ENCODE measurements around the gene RTL1. TPM values are rescaled to one million over a fixed set of nuclear protein-coding genes. Genes with fewer than 3 reads are reported as not detected.

The RTL1 gene
- total and polyA plus RNA-seq, 10 of the 15 experiments (the other 5 are each of a cell fraction or from before 2014, with no cell fraction given): not detected

DNA sequence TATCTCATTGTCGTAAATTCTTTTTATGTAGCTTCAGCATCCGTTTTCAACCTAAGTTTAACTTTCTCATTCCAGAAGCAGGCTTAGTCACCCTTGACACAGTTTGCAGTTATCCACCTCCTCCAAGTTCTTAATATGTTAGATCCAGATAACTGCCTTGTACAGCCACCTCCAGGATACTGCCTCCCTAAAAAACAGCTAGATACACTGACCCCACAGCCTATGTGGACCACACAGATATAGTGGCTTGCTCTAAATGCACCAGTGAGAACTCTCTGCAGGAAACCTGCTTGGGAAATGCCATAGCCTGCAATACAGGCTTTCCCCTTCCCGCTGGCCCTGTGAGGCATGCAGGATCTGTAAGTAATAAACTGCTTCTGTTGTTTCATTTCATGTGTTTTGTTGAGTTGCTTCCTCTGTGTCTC is 11.1 kb upstream of the RTL1 start (continued):
- TF ChIP-seq, protein P1, sequence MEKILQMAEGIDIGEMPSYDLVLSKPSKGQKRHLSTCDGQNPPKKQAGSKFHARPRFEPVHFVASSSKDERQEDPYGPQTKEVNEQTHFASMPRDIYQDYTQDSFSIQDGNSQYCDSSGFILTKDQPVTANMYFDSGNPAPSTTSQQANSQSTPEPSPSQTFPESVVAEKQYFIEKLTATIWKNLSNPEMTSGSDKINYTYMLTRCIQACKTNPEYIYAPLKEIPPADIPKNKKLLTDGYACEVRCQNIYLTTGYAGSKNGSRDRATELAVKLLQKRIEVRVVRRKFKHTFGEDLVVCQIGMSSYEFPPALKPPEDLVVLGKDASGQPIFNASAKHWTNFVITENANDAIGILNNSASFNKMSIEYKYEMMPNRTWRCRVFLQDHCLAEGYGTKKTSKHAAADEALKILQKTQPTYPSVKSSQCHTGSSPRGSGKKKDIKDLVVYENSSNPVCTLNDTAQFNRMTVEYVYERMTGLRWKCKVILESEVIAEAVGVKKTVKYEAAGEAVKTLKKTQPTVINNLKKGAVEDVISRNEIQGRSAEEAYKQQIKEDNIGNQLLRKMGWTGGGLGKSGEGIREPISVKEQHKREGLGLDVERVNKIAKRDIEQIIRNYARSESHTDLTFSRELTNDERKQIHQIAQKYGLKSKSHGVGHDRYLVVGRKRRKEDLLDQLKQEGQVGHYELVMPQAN (conservative IDR thresholded peaks at IDR 0.05): no peak
- TF ChIP-seq POLR2A (IDR thresholded peaks at IDR 0.05; ENCODE audit: low read depth, low read length) (no peak), TCF12 (IDR thresholded peaks at IDR 0.05; ENCODE audit: low read depth, low read length) (no peak)
- TF ChIP-seq, protein P2, sequence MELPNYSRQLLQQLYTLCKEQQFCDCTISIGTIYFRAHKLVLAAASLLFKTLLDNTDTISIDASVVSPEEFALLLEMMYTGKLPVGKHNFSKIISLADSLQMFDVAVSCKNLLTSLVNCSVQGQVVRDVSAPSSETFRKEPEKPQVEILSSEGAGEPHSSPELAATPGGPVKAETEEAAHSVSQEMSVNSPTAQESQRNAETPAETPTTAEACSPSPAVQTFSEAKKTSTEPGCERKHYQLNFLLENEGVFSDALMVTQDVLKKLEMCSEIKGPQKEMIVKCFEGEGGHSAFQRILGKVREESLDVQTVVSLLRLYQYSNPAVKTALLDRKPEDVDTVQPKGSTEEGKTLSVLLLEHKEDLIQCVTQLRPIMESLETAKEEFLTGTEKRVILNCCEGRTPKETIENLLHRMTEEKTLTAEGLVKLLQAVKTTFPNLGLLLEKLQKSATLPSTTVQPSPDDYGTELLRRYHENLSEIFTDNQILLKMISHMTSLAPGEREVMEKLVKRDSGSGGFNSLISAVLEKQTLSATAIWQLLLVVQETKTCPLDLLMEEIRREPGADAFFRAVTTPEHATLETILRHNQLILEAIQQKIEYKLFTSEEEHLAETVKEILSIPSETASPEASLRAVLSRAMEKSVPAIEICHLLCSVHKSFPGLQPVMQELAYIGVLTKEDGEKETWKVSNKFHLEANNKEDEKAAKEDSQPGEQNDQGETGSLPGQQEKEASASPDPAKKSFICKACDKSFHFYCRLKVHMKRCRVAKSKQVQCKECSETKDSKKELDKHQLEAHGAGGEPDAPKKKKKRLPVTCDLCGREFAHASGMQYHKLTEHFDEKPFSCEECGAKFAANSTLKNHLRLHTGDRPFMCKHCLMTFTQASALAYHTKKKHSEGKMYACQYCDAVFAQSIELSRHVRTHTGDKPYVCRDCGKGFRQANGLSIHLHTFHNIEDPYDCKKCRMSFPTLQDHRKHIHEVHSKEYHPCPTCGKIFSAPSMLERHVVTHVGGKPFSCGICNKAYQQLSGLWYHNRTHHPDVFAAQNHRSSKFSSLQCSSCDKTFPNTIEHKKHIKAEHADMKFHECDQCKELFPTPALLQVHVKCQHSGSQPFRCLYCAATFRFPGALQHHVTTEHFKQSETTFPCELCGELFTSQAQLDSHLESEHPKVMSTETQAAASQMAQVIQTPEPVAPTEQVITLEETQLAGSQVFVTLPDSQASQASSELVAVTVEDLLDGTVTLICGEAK (IDR thresholded peaks at IDR 0.05; ENCODE audit: borderline replicate concordance): no peak
- TF ChIP-seq, protein P3, sequence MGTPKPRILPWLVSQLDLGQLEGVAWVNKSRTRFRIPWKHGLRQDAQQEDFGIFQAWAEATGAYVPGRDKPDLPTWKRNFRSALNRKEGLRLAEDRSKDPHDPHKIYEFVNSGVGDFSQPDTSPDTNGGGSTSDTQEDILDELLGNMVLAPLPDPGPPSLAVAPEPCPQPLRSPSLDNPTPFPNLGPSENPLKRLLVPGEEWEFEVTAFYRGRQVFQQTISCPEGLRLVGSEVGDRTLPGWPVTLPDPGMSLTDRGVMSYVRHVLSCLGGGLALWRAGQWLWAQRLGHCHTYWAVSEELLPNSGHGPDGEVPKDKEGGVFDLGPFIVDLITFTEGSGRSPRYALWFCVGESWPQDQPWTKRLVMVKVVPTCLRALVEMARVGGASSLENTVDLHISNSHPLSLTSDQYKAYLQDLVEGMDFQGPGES (IDR thresholded peaks at IDR 0.05): no peak
- TF ChIP-seq, protein P4, sequence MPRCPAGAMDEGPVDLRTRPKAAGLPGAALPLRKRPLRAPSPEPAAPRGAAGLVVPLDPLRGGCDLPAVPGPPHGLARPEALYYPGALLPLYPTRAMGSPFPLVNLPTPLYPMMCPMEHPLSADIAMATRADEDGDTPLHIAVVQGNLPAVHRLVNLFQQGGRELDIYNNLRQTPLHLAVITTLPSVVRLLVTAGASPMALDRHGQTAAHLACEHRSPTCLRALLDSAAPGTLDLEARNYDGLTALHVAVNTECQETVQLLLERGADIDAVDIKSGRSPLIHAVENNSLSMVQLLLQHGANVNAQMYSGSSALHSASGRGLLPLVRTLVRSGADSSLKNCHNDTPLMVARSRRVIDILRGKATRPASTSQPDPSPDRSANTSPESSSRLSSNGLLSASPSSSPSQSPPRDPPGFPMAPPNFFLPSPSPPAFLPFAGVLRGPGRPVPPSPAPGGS (IDR thresholded peaks at IDR 0.05; ENCODE audit: borderline replicate concordance, insufficient read depth, low read depth, low read length, poor library complexity, severe bottlenecking): no peak

Measured in GM12878 (cell line).